ENCODE results near the gene RFLNA.

The RFLNA gene

GRCh38 chr12:124303579-124304313 is 8.9 kb downstream of the RFLNA start:
- DNase-seq (ENCODE audit: low spot score) = no peak

- no peak for DNase-seq (ENCODE audit: low spot score)
Observed at GRCh38 chr12:124304314-124304790, 9.5 kb downstream of the RFLNA start.

GRCh38 chr12:124305136-124305535 is 10.2 kb downstream of the RFLNA start:
- DNase-seq (ENCODE audit: low spot score) = no peak

GRCh38 chr12:124305776-124306685 is 11.1 kb downstream of the RFLNA start:
- no peak for DNase-seq (ENCODE audit: low spot score)

GRCh38 chr12:124306686-124307555 is 12.0 kb downstream of the RFLNA start:
- no peak for DNase-seq (ENCODE audit: low spot score)

- DNase-seq (ENCODE audit: low spot score) = no peak
Observed at GRCh38 chr12:124307556-124307825, 12.6 kb downstream of the RFLNA start.

GRCh38 chr12:124308741-124309140 is 13.8 kb downstream of the RFLNA start:
- no peak for DNase-seq (ENCODE audit: low spot score)

GRCh38 chr12:124309231-124309630 is 14.3 kb downstream of the RFLNA start:
- DNase-seq (ENCODE audit: low spot score) = no peak

GRCh38 chr12:124309744-124310143 is 14.9 kb downstream of the RFLNA start:
- DNase-seq (ENCODE audit: low spot score) = no peak

GRCh38 chr12:124310178-124310577 is 15.3 kb downstream of the RFLNA start:
- DNase-seq (ENCODE audit: low spot score) = no peak

- DNase-seq (ENCODE audit: low spot score) = no peak
Observed at GRCh38 chr12:124310785-124311184, 15.9 kb downstream of the RFLNA start.

GRCh38 chr12:124311292-124312109 is 16.6 kb downstream of the RFLNA start:
- DNase-seq (ENCODE audit: low spot score) = peak; percentile 47

GRCh38 chr12:124312601-124313000 is 17.7 kb downstream of the RFLNA start:
- no peak for DNase-seq (ENCODE audit: low spot score)

- no peak for DNase-seq (ENCODE audit: low spot score)
Observed at GRCh38 chr12:124314207-124314606, 19.3 kb downstream of the RFLNA start.

GRCh38 chr12:124314766-124315165 is 19.9 kb downstream of the RFLNA start:
- DNase-seq (ENCODE audit: low spot score) = no peak

GRCh38 chr12:124315372-124316044 is 20.6 kb downstream of the RFLNA start:
- no peak for DNase-seq (ENCODE audit: low spot score)

- no peak for DNase-seq (ENCODE audit: low spot score)
Observed at GRCh38 chr12:124316257-124316900, 21.5 kb downstream of the RFLNA start.

- DNase-seq (ENCODE audit: low spot score) = no peak
Observed at GRCh38 chr12:124317400-124317799, 22.5 kb downstream of the RFLNA start.

- DNase-seq (ENCODE audit: low spot score) = no peak
Observed at GRCh38 chr12:124318278-124319020, 23.6 kb downstream of the RFLNA start.

Measured in COLO829 (cell line).